K562 (cell line): ENCODE data around the gene TMED4.

Source experiments
- ARID2 ChIP-seq: fragments of 450-650 bp; IDR thresholded peaks from 2 replicates; pipeline ENCODE4 v1.6.1; 2017; ENCODE audit warnings: antibody characterized with exemption, mild to moderate bottlenecking
- CTBP1 ChIP-seq: fragments of 450-650 bp; IDR thresholded peaks from 2 replicates; pipeline ENCODE4 v1.6.1; 2016; ENCODE audit warnings: borderline replicate concordance
- CTCF ChIP-seq, 3 experiments: IDR thresholded peaks in 2 of 3; conservative IDR thresholded peaks in 1 of 3; 2 replicates each; pipeline ENCODE4 v1.5.1; 2011 to 2012; ENCODE audit warnings: low read length in 3 of 3, mild to moderate bottlenecking in 3 of 3, control low read depth in 2 of 3, improper control_type of control experiment in 1 of 3, inconsistent platforms in 1 of 3, low read depth in 1 of 3, mixed read lengths in 1 of 3, moderate library complexity in 1 of 3; ENCODE audit not compliant: insufficient read depth in 2 of 3
- ELF1 ChIP-seq: fragments of 200-800 bp; sonication (Bioruptor generic); IDR thresholded peaks from 2 replicates; pipeline ENCODE4 v1.6.1; 2016; ENCODE audit warnings: missing genetic modification characterization, missing compliant biosample characterization
- PYGO2 ChIP-seq: fragments of 450-650 bp; IDR thresholded peaks from 2 replicates; pipeline ENCODE4 v1.6.1; 2016; ENCODE audit warnings: mild to moderate bottlenecking, missing genetic modification characterization, moderate library complexity, missing compliant biosample characterization
- RAD21 ChIP-seq, 2 experiments: fragments of 250-450 bp in 1 of 2; fragments of 450-650 bp in 1 of 2; sonication (Bioruptor Pico) in 1 of 2; formaldehyde crosslinking in 1 of 2; IDR thresholded peaks in 1 of 2; conservative IDR thresholded peaks in 1 of 2; 2 replicates each; pipeline versions ENCODE4 v1.4.0 to v1.8.0; 2020 to 2022; ENCODE audit warnings: mild to moderate bottlenecking in 2 of 2, moderate library complexity in 1 of 2
- SMARCA5 ChIP-seq: fragments of 450-650 bp; IDR thresholded peaks from 2 replicates; pipeline ENCODE4 v1.6.1; 2016
- U2AF2 ChIP-seq: fragments of 200-400 bp; formaldehyde crosslinking; optimal IDR thresholded peaks from 2 replicates; pipeline ENCODE3; 2017; ENCODE audit warnings: low read depth, mild to moderate bottlenecking, low read length
- ZBTB1 ChIP-seq: sonication (generic); formaldehyde crosslinking; IDR thresholded peaks from 2 replicates; pipeline ENCODE4 v1.8.1; 2023; ENCODE audit warnings: missing genetic modification reagents, low read depth, mild to moderate bottlenecking, borderline replicate concordance
- ZBTB33 ChIP-seq: sonication (generic); formaldehyde crosslinking; IDR thresholded peaks from 2 replicates; pipeline ENCODE4 v1.8.1; 2023; ENCODE audit warnings: mild to moderate bottlenecking, missing genetic modification reagents
- ZNF584 ChIP-seq: fragments of 200-800 bp; sonication (Bioruptor generic); IDR thresholded peaks from 2 replicates; pipeline ENCODE4 v1.6.1; 2016; ENCODE audit warnings: low read depth, mild to moderate bottlenecking, missing genetic modification characterization, missing compliant biosample characterization

- no peak for TF ChIP-seq RAD21 (CRISPR knock-in tag; conservative IDR thresholded peaks at IDR 0.05 in 1 of 2, IDR thresholded peaks at IDR 0.05 in 1 of 2)
- no peak for TF ChIP-seq CTCF (IDR thresholded peaks at IDR 0.05 in 2 of 3, conservative IDR thresholded peaks at IDR 0.05 in 1 of 3; ENCODE audit: insufficient read depth in 2 of 3, low read depth in 1 of 3, low read length in 3 of 3)
- TF ChIP-seq ARID2, result no peak
- TF ChIP-seq ZNF584 (CRISPR knock-in tag), result no peak
- TF ChIP-seq ELF1 (tag), result no peak
- TF ChIP-seq ZBTB1 (CRISPR knock-in tag), result no peak
- TF ChIP-seq U2AF2, result no peak
- no peak for TF ChIP-seq SMARCA5
- no peak for TF ChIP-seq PYGO2 (tag)
- no peak for TF ChIP-seq CTBP1
- no peak for TF ChIP-seq ZBTB33 (CRISPR knock-in tag)
Measured at GRCh38 chr7:44583146-44583865, 1.3 kb upstream of the TMED4 start.
